ENCODE data around the gene GLYR1.

Gene GLYR1

GRCh38 chr16:4806280-4806679, 40.8 kb downstream of the GLYR1 start:
- peaks cover 5% of the 10 kb centered on the region; the same call in 1 of the 2 replicates for H3K36me3 ChIP-seq (ENCODE audit: insufficient read depth, low read length)
- no peak overlapping the region for H3K27ac ChIP-seq (ENCODE audit: low read depth, low read length)
- H3K4me3 ChIP-seq (ENCODE audit: low read depth, low read length) = no peak overlapping the region
- H3K79me2 ChIP-seq (ENCODE audit: control insufficient read depth, insufficient read depth, low read length, unreplicated experiment) = no peaks in the 10 kb centered on the region
- H3K4me1 ChIP-seq (ENCODE audit: control insufficient read depth, insufficient read depth, low read length, unreplicated experiment) = peaks cover 3% of the 10 kb centered on the region
- no peaks in the 10 kb centered on the region for H3K27me3 ChIP-seq (ENCODE audit: insufficient read depth, low read length)
- no peak overlapping the region for H2AFZ ChIP-seq (ENCODE audit: low read length, unreplicated experiment)

GRCh38 chr16:4805231-4805630, 41.9 kb downstream of the GLYR1 start:
- Histone ChIP-seq H3K27me3 (ENCODE audit: insufficient read depth, low read length) (no peaks in the 10 kb centered on the region), H3K79me2 (ENCODE audit: control insufficient read depth, insufficient read depth, low read length, unreplicated experiment) (no peaks in the 10 kb centered on the region), H3K4me3 (ENCODE audit: low read depth, low read length) (no peak overlapping the region), H3K27ac (ENCODE audit: low read depth, low read length) (no peak overlapping the region), H3K4me1 (ENCODE audit: control insufficient read depth, insufficient read depth, low read length, unreplicated experiment) (peaks cover 3% of the 10 kb centered on the region), H2AFZ (ENCODE audit: low read length, unreplicated experiment) (no peak overlapping the region), H3K36me3 (ENCODE audit: insufficient read depth, low read length) (peaks cover 5% of the 10 kb centered on the region; the same call in 1 of the 2 replicates)

- Histone ChIP-seq H3K27ac (ENCODE audit: low read depth, low read length) (no peak overlapping the region), H3K79me2 (ENCODE audit: control insufficient read depth, insufficient read depth, low read length, unreplicated experiment) (no peaks in the 10 kb centered on the region), H3K4me3 (ENCODE audit: low read depth, low read length) (no peak overlapping the region), H3K36me3 (ENCODE audit: insufficient read depth, low read length) (peaks cover 5% of the 10 kb centered on the region; the same call in 1 of the 2 replicates), H3K27me3 (ENCODE audit: insufficient read depth, low read length) (no peaks in the 10 kb centered on the region), H2AFZ (ENCODE audit: low read length, unreplicated experiment) (no peak overlapping the region), H3K4me1 (ENCODE audit: control insufficient read depth, insufficient read depth, low read length, unreplicated experiment) (peaks cover 3% of the 10 kb centered on the region)
Observed at GRCh38 chr16:4803898-4804762, 43.0 kb downstream of the GLYR1 start.

GRCh38 chr16:4803401-4803844, 43.7 kb downstream of the GLYR1 start:
- Histone ChIP-seq H3K4me3 (ENCODE audit: low read depth, low read length) (peak overlapping the region; percentile 82), H3K79me2 (ENCODE audit: control insufficient read depth, insufficient read depth, low read length, unreplicated experiment) (no peaks in the 10 kb centered on the region), H3K36me3 (ENCODE audit: insufficient read depth, low read length) (peaks cover 5% of the 10 kb centered on the region; the same call in 1 of the 2 replicates), H3K27me3 (ENCODE audit: insufficient read depth, low read length) (no peaks in the 10 kb centered on the region), H2AFZ (ENCODE audit: low read length, unreplicated experiment) (no peak overlapping the region), H3K4me1 (ENCODE audit: control insufficient read depth, insufficient read depth, low read length, unreplicated experiment) (peaks cover 3% of the 10 kb centered on the region), H3K27ac (ENCODE audit: low read depth, low read length) (peak overlapping the region; percentile 25; the same call in 1 of the 2 replicates)

GRCh38 chr16:4802659-4803287, 44.3 kb downstream of the GLYR1 start:
- peak overlapping the region; percentile 25; the same call in 1 of the 2 replicates for H3K27ac ChIP-seq (ENCODE audit: low read depth, low read length)

GRCh38 chr16:4801962-4802658, 45.0 kb downstream of the GLYR1 start, which contains the start of gene ROGDI:
TSS of gene ROGDI (minus strand) at chr16:4802633. CDS start at chr16:4802571, 62 bp downstream.
- H3K4me1 ChIP-seq (ENCODE audit: control insufficient read depth, insufficient read depth, low read length, unreplicated experiment) = peaks cover 3% of the 10 kb centered on the region
- H3K27me3 ChIP-seq (ENCODE audit: insufficient read depth, low read length) = no peaks in the 10 kb centered on the region
- H2AFZ ChIP-seq (ENCODE audit: low read length, unreplicated experiment) = peak within 1 kb of the TSS; percentile 78
- H3K36me3 ChIP-seq (ENCODE audit: insufficient read depth, low read length) = 0 out of 2 replicates have a peak, but pooled peaks cover under 1% of the 10 kb centered on the region
- H3K79me2 ChIP-seq (ENCODE audit: control insufficient read depth, insufficient read depth, low read length, unreplicated experiment) = no peaks in the 10 kb centered on the region
- peak within 1 kb of the TSS; percentile 25; the same call in 1 of the 2 replicates for H3K27ac ChIP-seq (ENCODE audit: low read depth, low read length)
- H3K4me3 ChIP-seq (ENCODE audit: low read depth, low read length) = peak within 1 kb of the TSS; percentile 82

More at GRCh38 chr16:4802659-4803287, 44.3 kb downstream of the GLYR1 start:
- H3K4me3 ChIP-seq (ENCODE audit: low read depth, low read length) = peak overlapping the region; percentile 82
- H3K4me1 ChIP-seq (ENCODE audit: control insufficient read depth, insufficient read depth, low read length, unreplicated experiment) = peaks cover 3% of the 10 kb centered on the region
- H3K79me2 ChIP-seq (ENCODE audit: control insufficient read depth, insufficient read depth, low read length, unreplicated experiment) = no peaks in the 10 kb centered on the region
- no peaks in the 10 kb centered on the region for H3K27me3 ChIP-seq (ENCODE audit: insufficient read depth, low read length)
- H2AFZ ChIP-seq (ENCODE audit: low read length, unreplicated experiment) = peak overlapping the region; percentile 78
- H3K36me3 ChIP-seq (ENCODE audit: insufficient read depth, low read length) = peaks cover 5% of the 10 kb centered on the region; the same call in 1 of the 2 replicates

- Histone ChIP-seq H3K79me2 (ENCODE audit: control insufficient read depth, insufficient read depth, low read length, unreplicated experiment) (no peaks in the 10 kb centered on the region), H3K27me3 (ENCODE audit: insufficient read depth, low read length) (no peaks in the 10 kb centered on the region), H3K36me3 (ENCODE audit: insufficient read depth, low read length) (no peaks in the 10 kb centered on the region), H3K4me3 (ENCODE audit: low read depth, low read length) (peak overlapping the region; percentile 82), H3K27ac (ENCODE audit: low read depth, low read length) (no peak overlapping the region), H3K4me1 (ENCODE audit: control insufficient read depth, insufficient read depth, low read length, unreplicated experiment) (peaks cover 3% of the 10 kb centered on the region), H2AFZ (ENCODE audit: low read length, unreplicated experiment) (peak overlapping the region; percentile 78)
Observed at GRCh38 chr16:4801051-4801961, 45.8 kb downstream of the GLYR1 start.

GRCh38 chr16:4800290-4801041, 46.6 kb downstream of the GLYR1 start:
- H3K27ac ChIP-seq (ENCODE audit: low read depth, low read length) = no peak overlapping the region
- H3K4me3 ChIP-seq (ENCODE audit: low read depth, low read length) = no peak overlapping the region
- H3K36me3 ChIP-seq (ENCODE audit: insufficient read depth, low read length) = no peaks in the 10 kb centered on the region
- peaks cover 3% of the 10 kb centered on the region for H3K4me1 ChIP-seq (ENCODE audit: control insufficient read depth, insufficient read depth, low read length, unreplicated experiment)
- H2AFZ ChIP-seq (ENCODE audit: low read length, unreplicated experiment) = no peak overlapping the region
- no peaks in the 10 kb centered on the region for H3K27me3 ChIP-seq (ENCODE audit: insufficient read depth, low read length)
- H3K79me2 ChIP-seq (ENCODE audit: control insufficient read depth, insufficient read depth, low read length, unreplicated experiment) = no peaks in the 10 kb centered on the region

- H2AFZ ChIP-seq (ENCODE audit: low read length, unreplicated experiment) = no peak overlapping the region
- no peaks in the 10 kb centered on the region for H3K79me2 ChIP-seq (ENCODE audit: control insufficient read depth, insufficient read depth, low read length, unreplicated experiment)
- no peaks in the 10 kb centered on the region for H3K36me3 ChIP-seq (ENCODE audit: insufficient read depth, low read length)
- H3K4me3 ChIP-seq (ENCODE audit: low read depth, low read length) = no peak overlapping the region
- no peaks in the 10 kb centered on the region for H3K27me3 ChIP-seq (ENCODE audit: insufficient read depth, low read length)
- H3K27ac ChIP-seq (ENCODE audit: low read depth, low read length) = no peak overlapping the region
- H3K4me1 ChIP-seq (ENCODE audit: control insufficient read depth, insufficient read depth, low read length, unreplicated experiment) = peaks cover 3% of the 10 kb centered on the region
Observed at GRCh38 chr16:4799171-4799855, 47.8 kb downstream of the GLYR1 start.
